Measurements from ENCODE around the gene CCT8L2.
"Not testable (repeated sequence)": the region's sequence is repeated elsewhere in the genome, so short reads cannot be mapped to it uniquely, and the experiment has no call there.

DNA sequence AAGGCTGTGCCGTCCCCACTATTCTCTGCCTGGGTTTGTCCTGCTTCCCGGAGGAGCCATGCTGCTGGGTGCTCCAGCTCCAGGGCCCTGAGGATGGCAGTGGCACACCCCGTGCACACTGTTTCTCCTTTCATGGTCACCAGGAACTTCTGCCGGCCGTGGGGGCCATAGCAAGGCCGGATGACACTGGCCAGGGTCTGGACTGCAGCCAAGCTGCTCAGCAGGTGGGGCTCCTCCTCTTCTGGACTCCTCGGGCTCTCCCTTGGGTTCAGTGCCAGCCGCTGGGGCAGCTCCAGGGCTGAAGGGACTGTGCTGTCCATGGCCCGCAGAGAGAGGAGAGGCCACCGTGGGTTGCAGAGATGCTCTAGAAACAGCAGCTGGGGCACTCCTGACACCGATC, 379 bp downstream of the CCT8L2 start:
- TF ChIP-seq JUNB (IDR thresholded peaks at IDR 0.05); FOSL2 (IDR thresholded peaks at IDR 0.05); FOSL2 (CRISPR knock-in tag; IDR thresholded peaks at IDR 0.05); POLR2A (IDR thresholded peaks at IDR 0.05; ENCODE audit: low read length); MYC (IDR thresholded peaks at IDR 0.05; ENCODE audit: borderline replicate concordance, low read length); GATA3 (IDR thresholded peaks at IDR 0.05; ENCODE audit: borderline replicate concordance); ESRRA (IDR thresholded peaks at IDR 0.05; ENCODE audit: borderline replicate concordance, low read length); SMC3 (IDR thresholded peaks at IDR 0.05): not testable (repeated sequence)
- TF ChIP-seq, protein P1, sequence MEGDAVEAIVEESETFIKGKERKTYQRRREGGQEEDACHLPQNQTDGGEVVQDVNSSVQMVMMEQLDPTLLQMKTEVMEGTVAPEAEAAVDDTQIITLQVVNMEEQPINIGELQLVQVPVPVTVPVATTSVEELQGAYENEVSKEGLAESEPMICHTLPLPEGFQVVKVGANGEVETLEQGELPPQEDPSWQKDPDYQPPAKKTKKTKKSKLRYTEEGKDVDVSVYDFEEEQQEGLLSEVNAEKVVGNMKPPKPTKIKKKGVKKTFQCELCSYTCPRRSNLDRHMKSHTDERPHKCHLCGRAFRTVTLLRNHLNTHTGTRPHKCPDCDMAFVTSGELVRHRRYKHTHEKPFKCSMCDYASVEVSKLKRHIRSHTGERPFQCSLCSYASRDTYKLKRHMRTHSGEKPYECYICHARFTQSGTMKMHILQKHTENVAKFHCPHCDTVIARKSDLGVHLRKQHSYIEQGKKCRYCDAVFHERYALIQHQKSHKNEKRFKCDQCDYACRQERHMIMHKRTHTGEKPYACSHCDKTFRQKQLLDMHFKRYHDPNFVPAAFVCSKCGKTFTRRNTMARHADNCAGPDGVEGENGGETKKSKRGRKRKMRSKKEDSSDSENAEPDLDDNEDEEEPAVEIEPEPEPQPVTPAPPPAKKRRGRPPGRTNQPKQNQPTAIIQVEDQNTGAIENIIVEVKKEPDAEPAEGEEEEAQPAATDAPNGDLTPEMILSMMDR (IDR thresholded peaks at IDR 0.05) = not testable (repeated sequence)
- TF ChIP-seq, protein P2, sequence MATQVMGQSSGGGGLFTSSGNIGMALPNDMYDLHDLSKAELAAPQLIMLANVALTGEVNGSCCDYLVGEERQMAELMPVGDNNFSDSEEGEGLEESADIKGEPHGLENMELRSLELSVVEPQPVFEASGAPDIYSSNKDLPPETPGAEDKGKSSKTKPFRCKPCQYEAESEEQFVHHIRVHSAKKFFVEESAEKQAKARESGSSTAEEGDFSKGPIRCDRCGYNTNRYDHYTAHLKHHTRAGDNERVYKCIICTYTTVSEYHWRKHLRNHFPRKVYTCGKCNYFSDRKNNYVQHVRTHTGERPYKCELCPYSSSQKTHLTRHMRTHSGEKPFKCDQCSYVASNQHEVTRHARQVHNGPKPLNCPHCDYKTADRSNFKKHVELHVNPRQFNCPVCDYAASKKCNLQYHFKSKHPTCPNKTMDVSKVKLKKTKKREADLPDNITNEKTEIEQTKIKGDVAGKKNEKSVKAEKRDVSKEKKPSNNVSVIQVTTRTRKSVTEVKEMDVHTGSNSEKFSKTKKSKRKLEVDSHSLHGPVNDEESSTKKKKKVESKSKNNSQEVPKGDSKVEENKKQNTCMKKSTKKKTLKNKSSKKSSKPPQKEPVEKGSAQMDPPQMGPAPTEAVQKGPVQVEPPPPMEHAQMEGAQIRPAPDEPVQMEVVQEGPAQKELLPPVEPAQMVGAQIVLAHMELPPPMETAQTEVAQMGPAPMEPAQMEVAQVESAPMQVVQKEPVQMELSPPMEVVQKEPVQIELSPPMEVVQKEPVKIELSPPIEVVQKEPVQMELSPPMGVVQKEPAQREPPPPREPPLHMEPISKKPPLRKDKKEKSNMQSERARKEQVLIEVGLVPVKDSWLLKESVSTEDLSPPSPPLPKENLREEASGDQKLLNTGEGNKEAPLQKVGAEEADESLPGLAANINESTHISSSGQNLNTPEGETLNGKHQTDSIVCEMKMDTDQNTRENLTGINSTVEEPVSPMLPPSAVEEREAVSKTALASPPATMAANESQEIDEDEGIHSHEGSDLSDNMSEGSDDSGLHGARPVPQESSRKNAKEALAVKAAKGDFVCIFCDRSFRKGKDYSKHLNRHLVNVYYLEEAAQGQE (IDR thresholded peaks at IDR 0.05) = not testable (repeated sequence)
